ENCODE results near the gene GULP1.

The GULP1 gene

GRCh38 chr2:188293601-188294351 is 2.1 kb downstream of the GULP1 start:
- DNase-seq (ENCODE audit: low spot score): peak; percentile 87

- DNase-seq (ENCODE audit: low spot score): peak; percentile 20
Measured at GRCh38 chr2:188294352-188294926, 2.8 kb downstream of the GULP1 start.

- DNase-seq (ENCODE audit: low spot score): no peak
Measured at GRCh38 chr2:188295067-188295685, 3.5 kb downstream of the GULP1 start.

- no peak for DNase-seq (ENCODE audit: low spot score)
Measured at GRCh38 chr2:188297978-188298377, 6.3 kb downstream of the GULP1 start.

- DNase-seq (ENCODE audit: low spot score): peak; percentile 70
Measured at GRCh38 chr2:188298937-188299371, 7.3 kb downstream of the GULP1 start.

- peak; percentile 31 for DNase-seq (ENCODE audit: low spot score)
Measured at GRCh38 chr2:188303363-188304031, 11.8 kb downstream of the GULP1 start.

GRCh38 chr2:188305271-188305670 is 13.6 kb downstream of the GULP1 start:
- DNase-seq (ENCODE audit: low spot score): no peak

- no peak for DNase-seq (ENCODE audit: low spot score)
Measured at GRCh38 chr2:188306271-188306670, 14.6 kb downstream of the GULP1 start.

GRCh38 chr2:188307850-188308283 is 16.2 kb downstream of the GULP1 start:
- peak; percentile 26 for DNase-seq (ENCODE audit: low spot score)

- DNase-seq (ENCODE audit: low spot score): no peak
Measured at GRCh38 chr2:188308483-188308882, 16.8 kb downstream of the GULP1 start.

- no peak for DNase-seq (ENCODE audit: low spot score)
Measured at GRCh38 chr2:188309364-188309763, 17.7 kb downstream of the GULP1 start.

GRCh38 chr2:188314314-188315054 is 22.8 kb downstream of the GULP1 start:
- no peak for DNase-seq (ENCODE audit: low spot score)

- DNase-seq (ENCODE audit: low spot score): no peak
Measured at GRCh38 chr2:188315750-188316149, 24.1 kb downstream of the GULP1 start.

GRCh38 chr2:188316342-188316741 is 24.7 kb downstream of the GULP1 start:
- no peak for DNase-seq (ENCODE audit: low spot score)

- DNase-seq (ENCODE audit: low spot score): no peak
Measured at GRCh38 chr2:188316791-188317423, 25.2 kb downstream of the GULP1 start.

- DNase-seq (ENCODE audit: low spot score): no peak
Measured at GRCh38 chr2:188318161-188318749, 26.6 kb downstream of the GULP1 start.

GRCh38 chr2:188319838-188320237 is 28.2 kb downstream of the GULP1 start:
- DNase-seq (ENCODE audit: low spot score): no peak

- DNase-seq (ENCODE audit: low spot score): no peak
Measured at GRCh38 chr2:188320861-188321260, 29.2 kb downstream of the GULP1 start.

GRCh38 chr2:188322569-188323551 is 31.2 kb downstream of the GULP1 start:
- DNase-seq (ENCODE audit: low spot score): no peak

- DNase-seq (ENCODE audit: low spot score): no peak
Measured at GRCh38 chr2:188324067-188324466, 32.4 kb downstream of the GULP1 start.
